H1 (cell line): ENCODE measurements around the gene ESPNL.

Experiments
- POLR2A ChIP-seq, 2 experiments: IDR thresholded peaks; 1 replicate in 1 of 2; 2 replicates in 1 of 2; pipeline ENCODE4 v1.6.1; 2011; ENCODE audit warnings: low read depth in 2 of 2, low read length in 2 of 2, mild to moderate bottlenecking in 2 of 2; ENCODE audit errors: control extremely low read depth in 1 of 2
- SP1 ChIP-seq: IDR thresholded peaks from 2 replicates; pipeline ENCODE4 v1.6.1; 2011; ENCODE audit warnings: low read depth, low read length
- TF ChIP-seq, protein P1 (sequence below), 3 experiments: IDR thresholded peaks; 1 replicate in 2 of 3; 2 replicates in 1 of 3; pipeline versions ENCODE4 v1.5.1 to v1.6.1; 2011; ENCODE audit warnings: low read length in 3 of 3, mild to moderate bottlenecking in 3 of 3, inconsistent platforms in 2 of 3, low read depth in 1 of 3, moderate library complexity in 1 of 3; ENCODE audit not compliant: insufficient read depth in 1 of 3; ENCODE audit errors: control extremely low read depth in 1 of 3

GRCh38 chr2:238172439-238172838 lies 72.3 kb downstream of the ESPNL start:
- TF ChIP-seq SP1 (no peak), POLR2A (IDR thresholded peaks at IDR 0.05; ENCODE audit: control extremely low read depth in 1 of 2, low read depth in 2 of 2, low read length in 2 of 2) (no peak)
- TF ChIP-seq, protein P1, sequence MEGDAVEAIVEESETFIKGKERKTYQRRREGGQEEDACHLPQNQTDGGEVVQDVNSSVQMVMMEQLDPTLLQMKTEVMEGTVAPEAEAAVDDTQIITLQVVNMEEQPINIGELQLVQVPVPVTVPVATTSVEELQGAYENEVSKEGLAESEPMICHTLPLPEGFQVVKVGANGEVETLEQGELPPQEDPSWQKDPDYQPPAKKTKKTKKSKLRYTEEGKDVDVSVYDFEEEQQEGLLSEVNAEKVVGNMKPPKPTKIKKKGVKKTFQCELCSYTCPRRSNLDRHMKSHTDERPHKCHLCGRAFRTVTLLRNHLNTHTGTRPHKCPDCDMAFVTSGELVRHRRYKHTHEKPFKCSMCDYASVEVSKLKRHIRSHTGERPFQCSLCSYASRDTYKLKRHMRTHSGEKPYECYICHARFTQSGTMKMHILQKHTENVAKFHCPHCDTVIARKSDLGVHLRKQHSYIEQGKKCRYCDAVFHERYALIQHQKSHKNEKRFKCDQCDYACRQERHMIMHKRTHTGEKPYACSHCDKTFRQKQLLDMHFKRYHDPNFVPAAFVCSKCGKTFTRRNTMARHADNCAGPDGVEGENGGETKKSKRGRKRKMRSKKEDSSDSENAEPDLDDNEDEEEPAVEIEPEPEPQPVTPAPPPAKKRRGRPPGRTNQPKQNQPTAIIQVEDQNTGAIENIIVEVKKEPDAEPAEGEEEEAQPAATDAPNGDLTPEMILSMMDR (IDR thresholded peaks at IDR 0.05; ENCODE audit: control extremely low read depth in 1 of 3, insufficient read depth in 1 of 3, low read depth in 1 of 3, low read length in 3 of 3) = no peak
